ENCODE data around the gene IL22. TPM values are rescaled to one million over a fixed set of nuclear protein-coding genes. Genes with fewer than 3 reads are reported as not detected.
A peak's percentile ranks its signal among the peaks of the same experiment; 100 is the strongest.
"Not testable (repeated sequence)": the region's sequence is repeated elsewhere in the genome, so short reads cannot be mapped to it uniquely, and the experiment has no call there.

The IL22 gene
- total RNA-seq, 1 donor from 2014 or later, result not detected

DNA sequence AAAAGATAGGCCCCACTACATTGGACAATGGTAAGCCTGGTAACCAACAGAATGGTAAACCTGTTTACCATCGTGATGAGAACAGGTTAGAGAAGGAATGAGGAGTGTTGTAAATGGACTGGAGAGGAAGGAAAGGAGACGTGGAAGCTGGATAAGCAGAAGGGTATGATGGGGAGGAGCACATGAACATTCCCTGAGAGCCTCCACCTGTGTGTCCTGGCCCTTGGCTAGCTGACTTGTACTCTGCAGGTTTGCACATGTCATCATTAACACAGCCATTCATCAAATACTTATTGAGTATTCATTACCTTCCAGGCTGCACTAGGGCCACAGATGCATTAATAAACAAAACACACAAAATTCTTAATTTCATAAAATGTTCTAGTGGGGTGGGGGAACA, 23.4 kb downstream of the IL22 start:
- no peak for DNase-seq (ENCODE audit: low spot score)

GRCh38 chr12:68227356-68227755, 26.0 kb downstream of the IL22 start:
- DNase-seq (ENCODE audit: low spot score), result no peak

- no peak for DNase-seq (ENCODE audit: low spot score)
Observed at GRCh38 chr12:68225576-68226476, 27.6 kb downstream of the IL22 start, which contains the start of gene IL26. Gene IL26, minus strand, starts transcription at chr12:68225810. Its CDS starts 54 bp downstream, at chr12:68225756.

DNA sequence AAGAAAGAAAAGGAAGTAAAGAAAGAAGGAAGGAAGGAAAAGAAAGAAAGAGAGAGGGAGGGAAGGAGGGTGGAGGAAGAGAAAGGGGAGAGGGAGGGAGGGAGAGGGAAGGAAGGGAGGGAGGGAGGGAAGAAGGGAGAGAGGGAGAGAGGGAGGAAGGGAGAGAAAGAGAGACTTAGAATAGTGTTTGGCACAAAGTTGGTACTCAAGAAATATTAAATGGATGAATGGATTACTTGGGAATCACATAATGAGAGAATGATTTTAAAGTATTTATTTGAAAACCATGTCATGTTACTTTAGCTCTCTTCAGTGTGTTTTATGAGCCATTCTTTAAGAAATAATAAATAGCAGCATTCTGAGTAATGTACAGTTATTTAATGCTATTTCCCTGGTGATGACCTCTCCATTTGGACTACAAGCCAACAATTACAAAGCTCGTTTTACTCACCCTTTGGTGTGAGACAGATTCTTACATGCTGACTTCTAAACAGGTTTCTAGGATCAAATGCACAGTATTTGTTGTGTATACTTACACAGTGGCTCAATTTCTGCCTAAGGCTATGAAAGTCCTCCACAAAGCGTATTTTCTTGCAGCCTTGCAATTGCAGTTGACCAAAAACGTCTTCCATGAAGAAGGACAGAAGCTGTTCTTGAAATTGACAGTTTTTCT, 28.7 kb downstream of the IL22 start:
- DNase-seq (ENCODE audit: low spot score), result no peak

GRCh38 chr12:68223067-68223747, 30.2 kb downstream of the IL22 start:
- peak; percentile 83 for DNase-seq (ENCODE audit: low spot score)

GRCh38 chr12:68222326-68222725, 31.1 kb downstream of the IL22 start:
- no peak for DNase-seq (ENCODE audit: low spot score)

DNA sequence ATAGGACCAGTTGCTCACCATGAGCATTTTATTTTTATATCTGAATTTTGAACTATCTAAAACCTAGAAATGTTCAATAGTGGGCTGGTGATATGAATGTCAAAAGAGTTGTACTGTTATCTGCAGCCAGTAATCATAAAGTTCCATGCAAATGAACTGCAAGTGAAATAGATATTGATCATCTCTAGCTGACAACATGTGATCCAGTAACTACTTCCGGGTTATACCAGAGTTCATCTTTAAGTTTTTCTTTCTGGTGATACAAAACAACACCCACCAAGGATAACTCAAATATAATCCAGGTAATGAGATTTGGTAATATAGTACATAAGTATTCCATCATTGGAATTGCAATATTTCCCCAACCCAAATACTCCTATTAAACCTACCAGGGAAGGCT, 31.9 kb downstream of the IL22 start:
- DNase-seq (ENCODE audit: low spot score), result no peak

DNA sequence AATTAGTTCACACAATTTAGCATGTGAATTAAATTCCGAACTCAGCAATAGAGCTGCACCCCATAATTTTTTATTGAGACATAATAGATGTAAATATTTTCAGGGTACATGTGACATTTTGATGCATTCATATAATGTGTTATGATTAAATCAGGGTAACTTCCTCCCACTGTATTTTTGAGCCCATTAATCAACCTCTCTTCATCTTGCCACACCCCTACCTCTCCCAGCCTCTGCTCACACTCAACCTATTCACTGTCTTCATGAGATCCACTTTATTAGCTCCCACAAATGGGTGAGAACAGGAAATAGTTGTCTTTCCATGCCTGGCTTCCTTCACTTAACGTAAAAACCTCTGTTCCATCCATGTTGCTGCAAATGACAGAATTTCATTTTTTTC, 42.5 kb downstream of the IL22 start:
- DNase-seq (ENCODE audit: low spot score), result no peak

GRCh38 chr12:68209048-68209728, 44.2 kb downstream of the IL22 start:
- not testable (repeated sequence) for DNase-seq (ENCODE audit: low spot score)

GRCh38 chr12:68207276-68207675, 46.1 kb downstream of the IL22 start:
- no peak for DNase-seq (ENCODE audit: low spot score)

DNA sequence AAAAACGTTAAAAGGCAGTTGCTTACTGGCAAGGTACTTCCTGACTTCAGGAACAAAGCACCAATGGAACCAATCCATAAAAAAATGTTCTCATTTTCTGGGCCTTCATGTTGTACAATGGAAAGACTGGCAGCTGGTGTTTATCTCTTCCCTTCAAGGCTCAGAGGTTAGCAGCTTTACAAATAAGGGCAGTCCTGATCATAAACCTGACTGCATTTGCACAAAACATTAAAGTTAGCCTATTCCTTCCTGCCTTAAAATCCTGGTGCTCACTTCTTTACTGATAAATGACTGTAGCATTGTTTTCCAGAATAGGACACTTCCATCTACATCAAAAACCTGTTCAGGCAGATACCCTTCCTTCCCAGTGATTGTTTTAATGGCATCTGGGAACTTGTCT, 47.0 kb downstream of the IL22 start:
- DNase-seq (ENCODE audit: low spot score), result no peak

DNA sequence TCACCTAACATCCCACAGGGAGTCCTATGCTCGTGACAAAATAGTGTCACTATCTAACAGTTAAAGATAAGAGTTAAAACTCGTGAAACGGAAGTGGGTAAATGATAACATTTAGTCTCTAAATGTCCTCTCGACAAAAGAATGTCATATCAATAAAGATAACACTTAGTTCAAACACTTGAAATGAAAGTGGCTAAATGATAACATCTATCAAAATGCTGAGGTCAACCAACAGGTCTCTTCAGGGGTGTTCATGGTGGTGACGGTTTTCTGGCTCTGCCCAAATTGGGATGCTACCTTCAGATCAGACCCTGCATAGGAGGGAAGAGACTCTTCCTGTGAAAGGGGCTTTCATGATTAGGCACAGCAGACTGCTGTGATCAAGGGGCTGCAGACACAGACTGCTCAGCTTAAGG, 49.9 kb downstream of the IL22 start:
- no peak for DNase-seq (ENCODE audit: low spot score)

- no peak for DNase-seq (ENCODE audit: low spot score)
Observed at GRCh38 chr12:68200854-68201253, 52.5 kb downstream of the IL22 start.

- no peak for DNase-seq (ENCODE audit: low spot score)
Observed at GRCh38 chr12:68199127-68199526, 54.3 kb downstream of the IL22 start.

DNA sequence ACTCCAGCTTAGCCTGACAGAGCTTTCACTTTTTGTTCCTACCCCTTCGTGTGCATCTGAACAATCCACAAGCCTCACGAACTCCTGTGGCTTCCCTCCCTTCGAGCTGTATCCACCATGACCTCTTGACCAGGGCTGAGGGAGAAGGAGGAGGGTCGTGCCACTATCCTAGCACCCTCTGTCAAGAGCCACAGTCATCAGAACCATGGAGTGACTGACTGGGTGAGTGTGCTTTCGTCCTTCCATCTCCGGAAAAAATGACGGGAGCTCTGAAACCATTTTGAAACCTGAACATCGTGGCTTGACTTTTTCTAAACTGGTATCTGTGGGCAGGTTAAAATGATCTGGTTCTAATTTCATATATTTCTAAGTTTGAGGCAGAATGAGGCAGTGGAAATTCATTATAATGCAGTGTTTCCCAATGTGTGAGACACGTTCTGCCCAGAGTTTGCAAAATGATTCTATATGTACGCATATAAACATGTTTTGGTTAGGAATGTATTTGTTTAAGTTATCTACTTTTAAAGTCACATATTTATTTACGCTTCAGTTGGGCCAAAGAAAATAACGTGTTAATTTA, 54.8 kb downstream of the IL22 start:
- DNase-seq (ENCODE audit: low spot score), result no peak

Other genes with a start within 250 kb of the IL22 start
- 0.31 TPM for gene IFNG, start 93.9 kb downstream of the IL22 start, total RNA-seq
- gene IL26, start 27.8 kb downstream of the IL22 start, total RNA-seq, result not detected
- gene MDM1, start 78.8 kb upstream of the IL22 start, total RNA-seq, result 24.7 TPM